Measurements from ENCODE around the gene CAMSAP3. TPM values are rescaled to one million over a fixed set of nuclear protein-coding genes. Genes with fewer than 3 reads are reported as not detected.

Gene CAMSAP3
- total RNA-seq, 1 experiment from 2014 or later: 1.5 TPM

DNA sequence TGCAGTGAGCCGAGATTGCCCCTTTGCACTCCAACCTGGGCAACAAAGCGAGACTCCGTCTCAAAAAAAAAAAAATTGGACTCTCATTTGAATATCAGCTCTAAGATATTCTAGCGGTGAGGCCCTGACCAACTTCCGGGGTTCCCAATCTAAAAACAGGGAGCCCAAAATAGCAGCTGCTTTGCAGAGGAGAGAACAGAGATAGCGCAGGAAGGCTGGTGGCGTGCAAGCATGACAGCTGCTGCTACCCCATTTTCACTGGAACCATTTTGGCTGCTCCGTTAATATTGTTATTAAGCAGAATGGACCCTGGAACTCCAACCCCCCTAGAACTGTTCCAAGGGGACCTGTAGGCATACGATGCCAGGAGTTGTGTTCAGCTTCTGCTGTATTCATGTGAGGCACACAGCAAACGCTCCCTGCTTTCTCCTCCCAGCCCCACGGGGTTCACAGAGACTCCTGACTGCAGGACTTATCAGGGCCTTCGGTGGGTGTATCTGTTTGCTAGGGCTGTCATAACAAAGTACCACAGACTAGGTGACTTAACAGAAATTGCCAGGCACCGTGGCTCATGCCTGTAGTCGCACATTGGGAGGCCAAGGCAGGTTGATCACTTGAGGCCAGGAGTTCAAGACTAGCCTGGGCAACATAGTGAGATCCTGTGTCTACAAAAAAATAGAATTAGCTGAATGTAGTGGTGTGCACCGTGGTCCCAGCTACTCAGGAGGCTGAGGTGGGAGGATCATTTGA is 52.8 kb downstream of the CAMSAP3 start:
- no peak for DNase-seq (ENCODE audit: low read depth)

DNA sequence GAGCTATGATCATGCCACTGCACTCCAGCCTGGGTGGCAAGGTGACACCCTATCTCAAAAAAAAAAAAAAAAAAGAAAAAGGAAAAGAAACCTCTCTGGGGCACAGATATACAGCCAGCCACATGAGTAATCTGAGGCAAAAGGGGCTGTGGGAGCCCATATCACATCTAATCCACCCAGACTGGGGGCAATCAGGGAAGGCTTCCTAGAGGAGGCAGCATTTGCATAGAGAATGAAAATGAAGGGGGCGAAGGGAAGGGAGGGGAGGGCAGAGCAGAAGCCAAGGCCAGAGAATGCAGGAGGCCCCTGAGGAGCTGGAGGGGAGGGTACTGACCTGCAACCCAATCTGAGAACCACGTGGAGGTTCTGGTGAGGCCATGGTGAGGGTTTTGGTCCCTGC is 54.5 kb downstream of the CAMSAP3 start:
- DNase-seq (ENCODE audit: low read depth): no peak

DNA sequence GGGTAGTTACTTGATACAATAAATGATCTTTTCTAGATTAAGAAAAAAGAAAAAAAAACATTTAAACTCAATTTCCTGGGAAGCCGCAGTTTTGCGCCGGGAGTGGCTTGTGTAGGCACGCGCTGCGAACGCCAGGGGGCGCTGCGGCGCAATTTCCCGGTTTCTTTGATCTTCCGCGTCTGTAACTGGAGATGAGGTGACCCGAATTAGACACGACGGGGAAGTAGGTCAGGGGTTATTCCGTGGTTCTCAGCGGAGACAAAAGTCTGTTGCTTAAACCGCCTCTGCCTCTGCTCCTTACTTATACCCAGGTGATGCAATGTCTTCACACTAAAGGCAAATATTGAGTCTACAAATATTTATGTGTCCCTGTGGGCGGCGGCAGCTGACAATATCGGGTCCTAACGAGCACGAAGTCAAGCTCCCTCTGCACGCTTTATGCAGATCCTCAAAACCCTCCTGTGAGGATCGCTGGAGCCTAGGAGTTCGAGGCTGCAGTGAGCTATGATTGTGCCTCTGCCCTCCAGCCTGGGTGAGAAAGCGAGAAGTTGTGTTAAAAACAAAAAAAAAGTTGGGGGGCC is 56.5 kb downstream of the CAMSAP3 start:
- DNase-seq (ENCODE audit: low read depth): peak; percentile 83

- peak; percentile 23 for DNase-seq (ENCODE audit: low read depth)
These were observed 58.7 kb downstream of the CAMSAP3 start for GRCh38 chr19:7654401-7654800.

GRCh38 chr19:7655581-7655980 is 59.9 kb downstream of the CAMSAP3 start:
- no peak for DNase-seq (ENCODE audit: low read depth)

DNA sequence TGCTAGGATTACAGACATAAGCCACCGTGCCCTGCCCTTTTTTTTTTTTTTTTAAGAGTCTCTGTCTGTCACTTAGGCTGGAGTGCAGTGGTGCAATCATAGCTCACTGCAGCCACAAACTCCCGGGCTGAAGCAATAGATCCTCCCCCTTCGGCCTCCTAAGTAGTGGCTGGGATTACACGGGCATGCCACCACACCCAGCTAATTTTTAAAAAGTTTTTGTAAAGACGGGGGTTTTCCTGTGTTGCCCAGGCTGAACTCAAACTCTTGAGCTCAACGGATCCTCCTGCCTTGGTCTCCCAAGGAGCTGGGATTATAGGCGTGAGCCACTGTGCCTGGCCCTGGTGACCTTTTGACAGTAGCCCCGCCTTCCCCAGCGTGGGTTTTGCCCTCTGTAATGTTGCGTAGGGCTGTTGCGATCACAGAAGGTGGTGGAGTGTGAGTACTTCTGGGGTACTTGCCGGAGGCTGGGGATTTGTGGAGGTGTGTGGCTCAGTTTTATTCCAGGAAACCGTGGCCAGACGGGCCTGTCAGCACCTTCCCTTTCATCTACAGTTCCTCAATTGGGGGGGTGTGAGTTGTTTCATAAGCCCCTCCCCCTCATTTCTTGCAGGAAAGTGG is 61.6 kb downstream of the CAMSAP3 start:
- peak; percentile 25 for DNase-seq (ENCODE audit: low read depth)

GRCh38 chr19:7658219-7658686 is 62.6 kb downstream of the CAMSAP3 start:
- DNase-seq (ENCODE audit: low read depth): peak; percentile 28

DNA sequence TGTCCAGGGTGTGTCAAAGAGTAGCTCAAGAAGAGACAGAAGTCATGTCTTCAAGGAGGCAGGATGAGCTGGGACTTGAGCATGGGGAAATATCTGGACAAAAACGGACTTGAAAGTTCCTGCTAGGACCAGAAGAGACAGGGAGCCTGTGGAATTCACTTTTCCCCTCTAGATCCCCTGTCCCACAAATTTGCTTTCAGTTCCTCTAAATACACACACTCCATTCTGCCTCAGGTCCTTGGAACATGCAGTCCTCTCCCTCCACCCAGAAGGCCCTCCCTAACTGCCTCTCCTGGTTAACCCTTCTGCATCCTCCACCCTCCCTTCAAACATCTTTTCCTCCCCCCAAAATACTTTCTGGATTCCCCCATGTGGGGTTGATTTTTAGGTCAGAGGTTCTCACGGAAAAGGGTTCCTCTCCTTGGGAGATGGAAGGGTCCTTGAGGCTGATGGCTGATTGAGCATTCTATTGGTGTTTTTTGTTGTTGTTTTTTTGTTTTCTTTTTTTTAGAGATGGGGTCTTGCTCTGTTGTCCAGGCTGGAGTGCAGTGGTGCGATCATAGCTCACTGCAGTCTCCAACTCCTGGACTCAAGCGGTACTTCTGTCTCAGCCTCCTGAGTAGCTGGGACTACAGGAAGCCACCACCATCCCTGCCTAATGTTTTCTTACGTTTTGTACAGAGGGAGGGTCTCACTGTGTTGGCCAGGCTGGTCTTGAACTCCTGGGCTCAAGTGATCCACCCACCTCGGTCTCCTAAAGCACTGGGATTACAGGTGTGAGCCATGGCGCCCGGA is 66.3 kb downstream of the CAMSAP3 start:
- DNase-seq (ENCODE audit: low read depth): no peak

GRCh38 chr19:7662657-7663056 is 67.0 kb downstream of the CAMSAP3 start:
- DNase-seq (ENCODE audit: low read depth): peak; percentile 26

- DNase-seq (ENCODE audit: low read depth): no peak
These were observed 68.0 kb downstream of the CAMSAP3 start for GRCh38 chr19:7663706-7664105.

DNA sequence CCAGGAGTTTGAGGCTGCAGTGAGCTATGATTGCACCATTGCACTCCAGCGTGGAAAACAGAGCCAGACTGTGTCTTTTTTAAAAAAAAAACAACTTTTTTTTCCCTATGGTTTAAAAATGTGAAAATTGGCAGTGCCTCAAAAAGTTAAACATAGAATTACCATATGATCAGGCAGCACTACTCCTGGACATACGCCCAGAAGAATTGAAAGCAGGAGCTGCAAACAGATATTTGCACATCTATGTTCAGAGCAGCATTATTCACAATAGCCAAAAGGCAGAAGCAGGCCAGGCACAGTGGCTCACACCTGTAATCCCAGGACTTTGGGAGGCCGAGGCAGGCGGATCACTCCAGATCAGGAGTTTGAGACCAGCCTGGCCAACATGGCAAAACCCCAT is 69.4 kb downstream of the CAMSAP3 start:
- no peak for DNase-seq (ENCODE audit: low read depth)

Other genes starting within 250 kb of the CAMSAP3 start
- gene ARHGEF18, start 246.9 kb upstream of the CAMSAP3 start, total RNA-seq (2014; rRNA removed; shearing (Covaris generic)): 38.8 and 53.5 TPM in 2 replicates
- gene PEX11G, start 106.8 kb upstream of the CAMSAP3 start, total RNA-seq (2014; rRNA removed; shearing (Covaris generic)): 0.60 and 1.0 TPM in 2 replicates
- 16.9 and 37.6 TPM in 2 replicates for gene ZNF358, start 79.8 kb upstream of the CAMSAP3 start, total RNA-seq (2014; rRNA removed; shearing (Covaris generic))
- 1.6 and 3.6 TPM in 2 replicates for gene MCOLN1, start 73.2 kb upstream of the CAMSAP3 start, total RNA-seq (2014; rRNA removed; shearing (Covaris generic))
- gene PNPLA6, start 60.1 kb upstream of the CAMSAP3 start, total RNA-seq (2014; rRNA removed; shearing (Covaris generic)): 40.5 and 51.0 TPM in 2 replicates
- gene XAB2, start 33.7 kb downstream of the CAMSAP3 start, total RNA-seq (2014; rRNA removed; shearing (Covaris generic)): 47.3 and 48.9 TPM in 2 replicates
- gene PET100, start 33.9 kb downstream of the CAMSAP3 start, total RNA-seq (2014; rRNA removed; shearing (Covaris generic)): 31.9 and 135 TPM in 2 replicates
- gene PCP2, start 37.9 kb downstream of the CAMSAP3 start, total RNA-seq (2014; rRNA removed; shearing (Covaris generic)): not detected in 2 replicates
- gene STXBP2, start 41.2 kb downstream of the CAMSAP3 start, total RNA-seq (2014; rRNA removed; shearing (Covaris generic)): 11.7 and 15.8 TPM in 2 replicates
- gene RETN, start 73.2 kb downstream of the CAMSAP3 start, total RNA-seq (2014; rRNA removed; shearing (Covaris generic)): not detected in 2 replicates
- gene MCEMP1, start 81.2 kb downstream of the CAMSAP3 start, total RNA-seq (2014; rRNA removed; shearing (Covaris generic)): not detected in 2 replicates
- gene TRAPPC5, start 85.0 kb downstream of the CAMSAP3 start, total RNA-seq (2014; rRNA removed; shearing (Covaris generic)): 64.7 and 75.2 TPM in 2 replicates
- gene FCER2, start 106.3 kb downstream of the CAMSAP3 start, total RNA-seq (2014; rRNA removed; shearing (Covaris generic)): not detected in 2 replicates
- not detected in 2 replicates for gene CLEC4G, start 136.2 kb downstream of the CAMSAP3 start, total RNA-seq (2014; rRNA removed; shearing (Covaris generic))
- gene CD209, start 151.7 kb downstream of the CAMSAP3 start, total RNA-seq (2014; rRNA removed; shearing (Covaris generic)): not detected in 2 replicates
- not detected in 2 replicates for gene CLEC4M, start 167.4 kb downstream of the CAMSAP3 start, total RNA-seq (2014; rRNA removed; shearing (Covaris generic))
- 9.3 and 11.7 TPM in 2 replicates for gene EVI5L, start 234.4 kb downstream of the CAMSAP3 start, total RNA-seq (2014; rRNA removed; shearing (Covaris generic))

All from Daoy (cell line).